Neutrophil (primary cell): ENCODE results near the gene LDHB.

Source experiments
- H3K27ac ChIP-seq: fragments of 200-600 bp; sonication (generic); 2 replicates; pipeline ENCODE4 v1.5.1; 2016; ENCODE audit warnings: mild to moderate bottlenecking, moderate library complexity
- H3K27me3 ChIP-seq: fragments of 200-600 bp; sonication (generic); 2 replicates; pipeline ENCODE4 v1.6.0; 2016; ENCODE audit warnings: mild to moderate bottlenecking
- H3K36me3 ChIP-seq: fragments of 200-600 bp; sonication (generic); 2 replicates; pipeline ENCODE4 v1.5.1; 2017
- H3K4me1 ChIP-seq, 2 experiments: fragments of 200-600 bp in 1 of 2; sonication (generic) in 1 of 2; 1 replicate in 1 of 2; 2 replicates in 1 of 2; pipeline versions ENCODE4 v1.5.1 to v1.6.1; 2013 to 2016; ENCODE audit warnings: low read depth in 1 of 2, low read length in 1 of 2, mild to moderate bottlenecking in 1 of 2, moderate library complexity in 1 of 2; ENCODE audit not compliant: control insufficient read depth in 1 of 2, insufficient read depth in 1 of 2
- H3K4me3 ChIP-seq, 2 experiments: fragments of 200-600 bp in 1 of 2; sonication (generic) in 1 of 2; 1 replicate in 1 of 2; 2 replicates in 1 of 2; pipeline ENCODE4 v1.5.1; 2013 to 2016; ENCODE audit warnings: low read depth in 1 of 2, low read length in 1 of 2, mild to moderate bottlenecking in 1 of 2, moderate library complexity in 1 of 2
- H3K9me3 ChIP-seq: fragments of 200-600 bp; sonication (generic); 2 replicates; pipeline ENCODE4 v1.5.1; 2016
- TF ChIP-seq, protein P1 (sequence below): fragments of 200-600 bp; sonication (generic); IDR thresholded peaks from 2 replicates; pipeline ENCODE4 v1.5.1; 2016; ENCODE audit warnings: antibody characterized with exemption

The LDHB gene

DNA sequence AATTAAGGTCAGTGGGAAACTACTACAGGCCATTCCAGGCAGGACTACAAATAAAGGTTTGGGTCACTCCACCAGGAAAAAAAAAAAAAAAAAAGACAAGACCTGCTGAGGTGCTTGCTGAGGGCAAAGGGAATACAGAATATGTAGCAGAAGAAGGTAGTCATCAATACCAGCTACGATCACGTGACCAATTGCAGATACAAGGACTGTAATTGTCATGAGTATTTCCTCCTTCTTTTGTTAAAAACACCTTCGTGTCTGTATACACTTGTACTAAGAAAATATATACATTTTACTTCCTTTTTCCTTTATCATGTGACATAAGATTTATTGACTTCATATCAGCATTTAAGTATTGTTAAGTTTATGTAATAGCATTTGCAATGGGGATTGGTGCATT lies 72.2 kb downstream of the LDHB start:
- TF ChIP-seq, protein P1, sequence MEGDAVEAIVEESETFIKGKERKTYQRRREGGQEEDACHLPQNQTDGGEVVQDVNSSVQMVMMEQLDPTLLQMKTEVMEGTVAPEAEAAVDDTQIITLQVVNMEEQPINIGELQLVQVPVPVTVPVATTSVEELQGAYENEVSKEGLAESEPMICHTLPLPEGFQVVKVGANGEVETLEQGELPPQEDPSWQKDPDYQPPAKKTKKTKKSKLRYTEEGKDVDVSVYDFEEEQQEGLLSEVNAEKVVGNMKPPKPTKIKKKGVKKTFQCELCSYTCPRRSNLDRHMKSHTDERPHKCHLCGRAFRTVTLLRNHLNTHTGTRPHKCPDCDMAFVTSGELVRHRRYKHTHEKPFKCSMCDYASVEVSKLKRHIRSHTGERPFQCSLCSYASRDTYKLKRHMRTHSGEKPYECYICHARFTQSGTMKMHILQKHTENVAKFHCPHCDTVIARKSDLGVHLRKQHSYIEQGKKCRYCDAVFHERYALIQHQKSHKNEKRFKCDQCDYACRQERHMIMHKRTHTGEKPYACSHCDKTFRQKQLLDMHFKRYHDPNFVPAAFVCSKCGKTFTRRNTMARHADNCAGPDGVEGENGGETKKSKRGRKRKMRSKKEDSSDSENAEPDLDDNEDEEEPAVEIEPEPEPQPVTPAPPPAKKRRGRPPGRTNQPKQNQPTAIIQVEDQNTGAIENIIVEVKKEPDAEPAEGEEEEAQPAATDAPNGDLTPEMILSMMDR: no peak

More for the DNA sequence above, 72.2 kb downstream of the LDHB start:
- H3K9me3 ChIP-seq: no peaks in the 10 kb centered on the region
- H3K4me3 ChIP-seq: no peak overlapping the region
- no peak overlapping the region for H3K27ac ChIP-seq
- H3K36me3 ChIP-seq: no peaks in the 10 kb centered on the region
- H3K27me3 ChIP-seq: no peaks in the 10 kb centered on the region
- no peaks in the 10 kb centered on the region for H3K4me1 ChIP-seq
